ENCODE measurements around the gene EGFR.

The EGFR gene

GRCh38 chr7:55070854-55071253, 52.0 kb downstream of the EGFR start:
- H3K27ac ChIP-seq (ENCODE audit: low read length): no peak overlapping the region
- peaks cover 8% of the 10 kb centered on the region for H3K36me3 ChIP-seq (replicated peaks; ENCODE audit: low read depth, low read length)
- H3K27me3 ChIP-seq (ENCODE audit: low read depth, low read length): peaks cover 3% of the 10 kb centered on the region; the same call in 1 of the 2 replicates
- H4K20me1 ChIP-seq (ENCODE audit: insufficient read depth, low read length): no peaks in the 10 kb centered on the region
- no peak overlapping the region for H3K9ac ChIP-seq (ENCODE audit: low read length)
- 0 out of 2 replicates have a peak, but pooled peaks cover 6% of the 10 kb centered on the region for H3K9me3 ChIP-seq (ENCODE audit: insufficient read depth, low read length)
- no peaks in the 10 kb centered on the region for H3K79me2 ChIP-seq (ENCODE audit: low read length)
- H3K4me1 ChIP-seq (ENCODE audit: low read length): peaks cover 96% of the 10 kb centered on the region
- TF ChIP-seq EZH2phosphoT487 (IDR thresholded peaks at IDR 0.05; ENCODE audit: low read depth): no peak
- TF ChIP-seq CTCF (IDR thresholded peaks at IDR 0.05; ENCODE audit: low read depth, low read length): no peak
- no peak overlapping the region for H3K4me3 ChIP-seq (ENCODE audit: low read length)
- H3K4me2 ChIP-seq (ENCODE audit: low read length): no peak overlapping the region
- no peak overlapping the region for H2AFZ ChIP-seq (ENCODE audit: low read depth, low read length)

- peaks cover 90% of the 10 kb centered on the region for H3K4me1 ChIP-seq (ENCODE audit: low read length)
- H3K4me2 ChIP-seq (ENCODE audit: low read length): no peak overlapping the region
- H3K9me3 ChIP-seq (ENCODE audit: insufficient read depth, low read length): 0 out of 2 replicates have a peak, but pooled peaks cover 6% of the 10 kb centered on the region
- H4K20me1 ChIP-seq (ENCODE audit: insufficient read depth, low read length): no peaks in the 10 kb centered on the region
- peaks cover 3% of the 10 kb centered on the region; the same call in 1 of the 2 replicates for H3K27me3 ChIP-seq (ENCODE audit: low read depth, low read length)
- no peak overlapping the region for H3K9ac ChIP-seq (ENCODE audit: low read length)
- TF ChIP-seq CTCF (IDR thresholded peaks at IDR 0.05; ENCODE audit: low read depth, low read length): no peak
- no peak for TF ChIP-seq EZH2phosphoT487 (IDR thresholded peaks at IDR 0.05; ENCODE audit: low read depth)
- H2AFZ ChIP-seq (ENCODE audit: low read depth, low read length): no peak overlapping the region
- no peak overlapping the region for H3K4me3 ChIP-seq (ENCODE audit: low read length)
- H3K79me2 ChIP-seq (ENCODE audit: low read length): no peaks in the 10 kb centered on the region
- no peak overlapping the region for H3K27ac ChIP-seq (ENCODE audit: low read length)
- H3K36me3 ChIP-seq (replicated peaks; ENCODE audit: low read depth, low read length): peaks cover 8% of the 10 kb centered on the region
Observed at GRCh38 chr7:55071411-55072175, 52.8 kb downstream of the EGFR start.

GRCh38 chr7:55072251-55072650, 53.4 kb downstream of the EGFR start:
- no peak overlapping the region for H3K4me3 ChIP-seq (ENCODE audit: low read length)
- H3K79me2 ChIP-seq (ENCODE audit: low read length): no peaks in the 10 kb centered on the region
- peaks cover 3% of the 10 kb centered on the region; the same call in 1 of the 2 replicates for H3K27me3 ChIP-seq (ENCODE audit: low read depth, low read length)
- peak overlapping the region; percentile 41; the same call in 1 of the 2 replicates for H3K9ac ChIP-seq (ENCODE audit: low read length)
- TF ChIP-seq EZH2phosphoT487 (IDR thresholded peaks at IDR 0.05; ENCODE audit: low read depth) (no peak), CTCF (IDR thresholded peaks at IDR 0.05; ENCODE audit: low read depth, low read length) (no peak)
- H3K27ac ChIP-seq (ENCODE audit: low read length): peak overlapping the region; percentile 95
- H3K4me1 ChIP-seq (ENCODE audit: low read length): peaks cover 83% of the 10 kb centered on the region
- H2AFZ ChIP-seq (ENCODE audit: low read depth, low read length): no peak overlapping the region
- no peaks in the 10 kb centered on the region for H4K20me1 ChIP-seq (ENCODE audit: insufficient read depth, low read length)
- H3K4me2 ChIP-seq (ENCODE audit: low read length): peak overlapping the region; percentile 75
- peaks cover 8% of the 10 kb centered on the region for H3K36me3 ChIP-seq (replicated peaks; ENCODE audit: low read depth, low read length)
- H3K9me3 ChIP-seq (ENCODE audit: insufficient read depth, low read length): 0 out of 2 replicates have a peak, but pooled peaks cover 6% of the 10 kb centered on the region

GRCh38 chr7:55073051-55073511, 54.3 kb downstream of the EGFR start:
- peak overlapping the region; percentile 95 for H3K27ac ChIP-seq (ENCODE audit: low read length)
- peak overlapping the region; percentile 79 for H3K4me2 ChIP-seq (ENCODE audit: low read length)

More at GRCh38 chr7:55073051-55073511, 54.3 kb downstream of the EGFR start:
- peaks cover 8% of the 10 kb centered on the region for H3K36me3 ChIP-seq (replicated peaks; ENCODE audit: low read depth, low read length)
- 0 out of 2 replicates have a peak, but pooled peaks cover 6% of the 10 kb centered on the region for H3K9me3 ChIP-seq (ENCODE audit: insufficient read depth, low read length)
- peaks cover 75% of the 10 kb centered on the region for H3K4me1 ChIP-seq (ENCODE audit: low read length)
- peak; percentile 58; the same call in 1 of the 2 replicates for TF ChIP-seq EZH2phosphoT487 (IDR thresholded peaks at IDR 0.05; ENCODE audit: low read depth)
- TF ChIP-seq CTCF (IDR thresholded peaks at IDR 0.05; ENCODE audit: low read depth, low read length): no peak
- H3K9ac ChIP-seq (ENCODE audit: low read length): peak overlapping the region; percentile 73; the same call in 1 of the 2 replicates
- H3K79me2 ChIP-seq (ENCODE audit: low read length): no peaks in the 10 kb centered on the region
- H4K20me1 ChIP-seq (ENCODE audit: insufficient read depth, low read length): no peaks in the 10 kb centered on the region
- H2AFZ ChIP-seq (ENCODE audit: low read depth, low read length): no peak overlapping the region
- H3K4me3 ChIP-seq (ENCODE audit: low read length): peak overlapping the region; percentile 59
- peaks cover 3% of the 10 kb centered on the region; the same call in 1 of the 2 replicates for H3K27me3 ChIP-seq (ENCODE audit: low read depth, low read length)
